Measurements from ENCODE around the gene NEU2. TPM values are rescaled to one million over a fixed set of nuclear protein-coding genes. Genes with fewer than 3 reads are reported as not detected.

Gene NEU2
- total RNA-seq, 1 experiment from 2014 or later = not detected

DNA sequence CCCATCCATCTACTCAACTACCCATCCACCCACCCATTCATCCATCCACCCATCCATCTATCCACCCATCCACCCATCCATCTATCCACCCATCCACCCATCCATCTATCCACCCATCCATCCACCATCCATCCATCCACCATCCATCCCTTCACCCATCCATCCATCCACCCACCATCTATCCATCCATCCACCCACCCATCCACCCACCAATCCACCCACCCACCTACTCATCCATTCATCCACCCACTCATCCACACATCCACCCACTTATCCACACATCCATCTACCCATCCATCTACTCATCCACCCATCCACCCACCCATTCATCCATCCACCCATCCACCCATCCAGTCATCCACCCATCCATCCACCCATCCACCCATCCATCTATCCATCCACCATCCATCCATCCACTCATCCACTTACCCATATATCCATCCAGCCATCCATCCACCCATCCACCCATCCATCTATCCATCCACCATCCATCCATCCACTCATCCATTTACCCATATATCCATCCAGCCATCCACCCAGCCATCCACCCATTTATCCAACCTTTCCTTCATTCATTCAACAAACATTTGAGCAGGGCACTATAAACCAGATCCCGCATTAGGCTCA, 17.3 kb upstream of the NEU2 start:
- DNase-seq = peak; percentile 5
- no peak overlapping the region for H3K27ac Mint-ChIP-seq

More for the DNA sequence above, 17.3 kb upstream of the NEU2 start:
- Histone ChIP-seq H2BK15ac (ENCODE audit: low read depth, low read length) (no peak overlapping the region), H4K8ac (replicated peaks; ENCODE audit: insufficient read length, low read depth, low read length) (no peak overlapping the region), H3T11ph (ENCODE audit: low read length) (no peak overlapping the region), H2BK12ac (ENCODE audit: insufficient read length, low read depth, low read length) (no peak overlapping the region), H4K5ac (ENCODE audit: insufficient read length, low read depth, low read length) (no peak overlapping the region), H3K4ac (ENCODE audit: low read depth, low read length) (no peak overlapping the region), H3K14ac (ENCODE audit: insufficient read depth, low read length) (no peak overlapping the region), H3K18ac (ENCODE audit: insufficient read length, low read depth, low read length) (no peak overlapping the region), H3K4me1 (ENCODE audit: insufficient read depth, low read length) (no peaks in the 10 kb centered on the region), H3K9me3 (ENCODE audit: control insufficient read depth, low read depth, low read length) (no peaks in the 10 kb centered on the region), H3K27ac (ENCODE audit: insufficient read length, low read depth, low read length) (no peak overlapping the region), H3K79me2 (ENCODE audit: insufficient read depth, low read length) (no peaks in the 10 kb centered on the region), H3K4me2 (ENCODE audit: insufficient read depth, insufficient read length, low read length) (no peak overlapping the region), H2BK120ac (ENCODE audit: low read depth, low read length, poor library complexity, severe bottlenecking) (no peak overlapping the region), H2AK5ac (ENCODE audit: insufficient read length, low read length) (no peak overlapping the region), H3K23me2 (ENCODE audit: insufficient read length, low read depth, low read length, poor library complexity, severe bottlenecking) (no peaks in the 10 kb centered on the region), H4K91ac (ENCODE audit: insufficient read length, low read depth, low read length) (no peak overlapping the region), H3K9ac (ENCODE audit: extremely low read depth, insufficient read length, low read length) (no peak overlapping the region), H3K79me1 (ENCODE audit: insufficient read depth, low read depth, low read length, poor library complexity, severe bottlenecking) (no peaks in the 10 kb centered on the region), H2BK5ac (ENCODE audit: insufficient read length, low read length) (no peak overlapping the region), H3K56ac (ENCODE audit: insufficient read length, low read depth, low read length) (no peak overlapping the region), H4K20me1 (ENCODE audit: control insufficient read depth, insufficient read depth, insufficient read length) (no peaks in the 10 kb centered on the region), H2AFZ (ENCODE audit: low read length) (no peak overlapping the region), H3K23ac (ENCODE audit: insufficient read length, low read depth, low read length) (no peak overlapping the region), H3K27me3 (ENCODE audit: insufficient read depth, low read length) (no peaks in the 10 kb centered on the region), H2BK20ac (ENCODE audit: low read depth, low read length, poor library complexity, severe bottlenecking) (no peak overlapping the region)
- peaks cover 1% of the 10 kb centered on the region; the same call in 1 of the 2 replicates for H3K27me3 Mint-ChIP-seq (ENCODE audit: low read depth)
- WGBS (ENCODE audit: extremely low coverage, insufficient read length, low lambda C conversion rate) = no CpG with 5 or more reads among the region's 1 CpG
- H3K9me3 Mint-ChIP-seq = peaks cover 0 to 5% of the 10 kb centered on the region in 2 experiments; a peak in 2 of 5 replicates
- no peaks in the 10 kb centered on the region for H3K4me1 Mint-ChIP-seq
- no peak overlapping the region for H3K4me3 Mint-ChIP-seq
- H3K36me3 Mint-ChIP-seq (ENCODE audit: insufficient read depth in 1 of 3, low read depth in 3 of 3) = no peaks in the 10 kb centered on the region
- TF ChIP-seq, protein P1, sequence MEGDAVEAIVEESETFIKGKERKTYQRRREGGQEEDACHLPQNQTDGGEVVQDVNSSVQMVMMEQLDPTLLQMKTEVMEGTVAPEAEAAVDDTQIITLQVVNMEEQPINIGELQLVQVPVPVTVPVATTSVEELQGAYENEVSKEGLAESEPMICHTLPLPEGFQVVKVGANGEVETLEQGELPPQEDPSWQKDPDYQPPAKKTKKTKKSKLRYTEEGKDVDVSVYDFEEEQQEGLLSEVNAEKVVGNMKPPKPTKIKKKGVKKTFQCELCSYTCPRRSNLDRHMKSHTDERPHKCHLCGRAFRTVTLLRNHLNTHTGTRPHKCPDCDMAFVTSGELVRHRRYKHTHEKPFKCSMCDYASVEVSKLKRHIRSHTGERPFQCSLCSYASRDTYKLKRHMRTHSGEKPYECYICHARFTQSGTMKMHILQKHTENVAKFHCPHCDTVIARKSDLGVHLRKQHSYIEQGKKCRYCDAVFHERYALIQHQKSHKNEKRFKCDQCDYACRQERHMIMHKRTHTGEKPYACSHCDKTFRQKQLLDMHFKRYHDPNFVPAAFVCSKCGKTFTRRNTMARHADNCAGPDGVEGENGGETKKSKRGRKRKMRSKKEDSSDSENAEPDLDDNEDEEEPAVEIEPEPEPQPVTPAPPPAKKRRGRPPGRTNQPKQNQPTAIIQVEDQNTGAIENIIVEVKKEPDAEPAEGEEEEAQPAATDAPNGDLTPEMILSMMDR (conservative IDR thresholded peaks at IDR 0.05) = no peak

Data from H9 (cell line).